Prostate gland (tissue), 2 donors: ENCODE measurements around the gene LDAH. TPM values are rescaled to one million over a fixed set of nuclear protein-coding genes. Genes with fewer than 3 reads are reported as not detected.
A peak's percentile ranks its signal among the peaks of the same experiment; 100 is the strongest.

ENCODE experiments used
- DNase-seq: peaks from one replicate; pipeline ENCODE4 v3.0.0-alpha.2; 2019; ENCODE audit warnings: low spot score
- H3K27ac ChIP-seq, 2 donors: fragments of 200-600 bp; sonication (generic); 2 replicates each; pipeline ENCODE4 v1.5.1; 2017 to 2019
- H3K27me3 ChIP-seq: fragments of 200-600 bp; sonication (generic); replicated peaks from 2 replicates; pipeline ENCODE4 v1.5.1; 2019; ENCODE audit not compliant: insufficient read depth
- H3K36me3 ChIP-seq, 2 donors: fragments of 200-600 bp; sonication (generic); 1 replicate in 1 of 2; 2 replicates in 1 of 2; pipeline versions ENCODE4 v1.5.1 to v1.8.1; 2017 to 2019
- H3K4me1 ChIP-seq: fragments of 200-600 bp; sonication (generic); replicated peaks from 2 replicates; pipeline ENCODE4 v1.5.1; 2019
- H3K4me3 ChIP-seq, 2 donors: fragments of 200-600 bp; sonication (generic); 2 replicates each; pipeline ENCODE4 v1.5.1; 2017 to 2019
- H3K9me3 ChIP-seq: fragments of 200-600 bp; sonication (generic); 2 replicates; pipeline ENCODE4 v1.5.1; 2017
- CTCF ChIP-seq, 4 experiments: fragments of 200-600 bp in 2 of 4; fragments of 450-650 bp in 2 of 4; sonication (generic) in 2 of 4; IDR thresholded peaks; 1 replicate in 3 of 4; 2 replicates in 1 of 4; pipeline ENCODE4 v1.5.1; 2016 to 2019; ENCODE audit warnings: antibody characterized with exemption in 4 of 4, mild to moderate bottlenecking in 2 of 4, moderate library complexity in 2 of 4
- POLR2A ChIP-seq: fragments of 450-650 bp; IDR thresholded peaks from one replicate; pipeline ENCODE4 v1.6.1; 2016; ENCODE audit warnings: antibody characterized with exemption, mild to moderate bottlenecking
- POLR2AphosphoS5 ChIP-seq: sonication (generic); formaldehyde crosslinking; IDR thresholded peaks from one replicate; pipeline ENCODE4 v1.6.1; 2017; ENCODE audit warnings: antibody characterized with exemption
- WGBS: methylation state at CpG from one replicate; pipeline ENCODE4 v1.1.5; 2018; 5-methylcytosine and 5-hydroxymethylcytosine counted together
- intact Hi-C: fragments of 100-400 bp; cut with DNase I; formaldehyde crosslinking; loops from one replicate; pipeline ENCODE4 v1.14.2; 2022
- total RNA-seq, 2 donors: library from RNA; depleted of rRNA; stranded (reverse); fragments of >200 nt; gene quantifications; one replicate each; pipeline ENCODE4 v1.1.0, GENCODE V29; 2016

The LDAH gene
- total RNA-seq, 2 donors from 2014 or later, result 6.6 to 17.3 TPM

GRCh38 chr2:20665243-20666004, 157.5 kb downstream of the LDAH start:
- 29% methylated on average over 49 of the region's 49 CpGs for WGBS
- Histone ChIP-seq H3K9me3 (no peaks in the 10 kb centered on the region), H3K27me3 (peaks cover 6% of the 10 kb centered on the region), H3K4me3 (peak overlapping the region; percentile 41 to 45), H3K36me3 (no peaks in the 10 kb centered on the region), H3K27ac (peak overlapping the region; percentile 65 to 71), H3K4me1 (peaks cover 5% of the 10 kb centered on the region)
- no peak for DNase-seq
- TF ChIP-seq POLR2A (no peak), CTCF (IDR thresholded peaks at IDR 0.05) (no peak)
- intact Hi-C loops, result no loop called here

DNA sequence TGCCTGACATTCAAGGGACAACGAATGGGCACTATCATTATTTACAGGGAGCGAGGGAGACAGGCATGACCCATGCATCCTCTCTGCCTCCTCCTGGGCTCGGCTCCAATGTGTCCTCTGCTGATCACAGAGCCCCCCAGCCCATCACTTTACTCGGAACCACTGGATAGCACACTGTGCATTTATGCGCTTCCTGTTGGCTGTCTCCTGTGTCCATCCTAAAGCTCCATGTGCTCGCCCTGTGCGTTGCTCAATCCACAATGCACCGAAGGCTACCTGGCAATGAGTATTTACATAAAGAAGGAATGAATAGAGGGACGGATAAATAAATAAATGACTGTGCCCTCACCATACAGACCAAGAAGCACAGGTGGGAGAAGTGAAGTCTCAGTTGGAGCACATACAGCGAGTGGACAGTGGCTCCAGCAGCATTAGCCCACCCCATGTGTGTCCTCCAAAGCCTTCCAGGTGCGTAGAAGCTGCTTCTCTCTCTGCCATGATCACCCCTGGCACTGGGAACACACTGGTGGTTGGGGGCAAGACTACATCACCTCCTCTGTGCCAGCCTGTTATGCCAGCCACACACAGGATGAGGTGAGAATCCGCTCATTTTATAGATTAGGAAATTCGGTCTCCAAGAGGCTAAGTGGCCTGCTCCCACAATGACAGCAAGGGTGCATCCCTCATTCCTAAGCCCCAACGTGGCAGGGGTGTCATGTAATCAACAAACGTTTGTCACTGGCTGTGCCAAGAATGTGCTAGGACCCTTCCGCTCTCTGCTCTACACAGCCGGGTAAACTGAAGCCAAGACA, 158.3 kb downstream of the LDAH start:
- intact Hi-C loops, result loop anchor here (5.0 kb wide), 2 partner anchors 253 to 453 kb away; no protein-coding TSS in a partner anchor
- no peak for DNase-seq
- H3K27ac ChIP-seq, result no peak overlapping the region
- no peaks in the 10 kb centered on the region for H3K9me3 ChIP-seq
- H3K36me3 ChIP-seq, result no peaks in the 10 kb centered on the region
- H3K27me3 ChIP-seq, result peaks cover 4% of the 10 kb centered on the region
- no peak overlapping the region for H3K4me3 ChIP-seq
- WGBS, result 43% methylated on average over 17 of the region's 17 CpGs
- peaks cover 5% of the 10 kb centered on the region for H3K4me1 ChIP-seq
- no peak for TF ChIP-seq POLR2AphosphoS5
- no peak for TF ChIP-seq CTCF (IDR thresholded peaks at IDR 0.05)
- TF ChIP-seq POLR2A, result no peak

DNA sequence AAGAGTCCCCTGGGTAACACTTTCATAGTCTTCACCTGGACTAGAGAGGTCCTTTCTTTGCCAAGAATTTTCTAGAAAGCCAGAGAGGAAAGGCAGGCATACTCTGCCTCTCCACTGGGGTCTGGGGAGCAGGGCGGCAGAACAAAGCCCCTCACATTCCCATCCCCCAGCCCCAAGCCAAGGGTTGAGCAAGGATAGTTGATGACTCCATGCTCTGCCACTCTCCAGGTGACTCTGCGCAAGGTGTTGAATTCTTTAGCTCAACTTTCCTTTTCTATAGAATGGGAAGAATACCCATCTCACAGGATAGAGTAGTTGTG, 158.9 kb downstream of the LDAH start:
- Histone ChIP-seq H3K4me1 (peaks cover 7% of the 10 kb centered on the region), H3K27me3 (peaks cover 2% of the 10 kb centered on the region), H3K36me3 (no peaks in the 10 kb centered on the region), H3K9me3 (no peaks in the 10 kb centered on the region), H3K27ac (no peak overlapping the region), H3K4me3 (no peak overlapping the region)
- no peak for TF ChIP-seq POLR2AphosphoS5
- no peak for TF ChIP-seq CTCF (IDR thresholded peaks at IDR 0.05)
- TF ChIP-seq POLR2A, result no peak
- intact Hi-C loops, result loop anchor here (5.0 kb wide), 2 partner anchors 253 to 453 kb away; no protein-coding TSS in a partner anchor
- DNase-seq, result no peak
- 76% methylated on average over 2 of the region's 2 CpGs for WGBS

- Histone ChIP-seq H3K27me3 (peaks cover 2% of the 10 kb centered on the region), H3K27ac (no peak overlapping the region), H3K4me3 (no peak overlapping the region), H3K4me1 (peaks cover 9% of the 10 kb centered on the region), H3K36me3 (no peaks in the 10 kb centered on the region), H3K9me3 (no peaks in the 10 kb centered on the region)
- TF ChIP-seq POLR2AphosphoS5, result no peak
- TF ChIP-seq POLR2A, result no peak
- no peak for TF ChIP-seq CTCF (IDR thresholded peaks at IDR 0.05)
- DNase-seq, result no peak
- intact Hi-C loops, result loop anchor here (2.0 to 5.0 kb wide), 3 partner anchors 254 to 454 kb away; no protein-coding TSS in a partner anchor
- WGBS, result 61% methylated on average over 7 of the region's 7 CpGs
These were observed 159.5 kb downstream of the LDAH start for GRCh38 chr2:20663196-20664070.
